Measurements from ENCODE around the gene PLIN3. TPM values are rescaled to one million over a fixed set of nuclear protein-coding genes. Genes with fewer than 3 reads are reported as not detected.
A peak's percentile ranks its signal among the peaks of the same experiment; 100 is the strongest.

The PLIN3 gene
- total and polyA plus RNA-seq, 2 experiments from 2014 or later, result 38.0 to 59.9 TPM

DNA sequence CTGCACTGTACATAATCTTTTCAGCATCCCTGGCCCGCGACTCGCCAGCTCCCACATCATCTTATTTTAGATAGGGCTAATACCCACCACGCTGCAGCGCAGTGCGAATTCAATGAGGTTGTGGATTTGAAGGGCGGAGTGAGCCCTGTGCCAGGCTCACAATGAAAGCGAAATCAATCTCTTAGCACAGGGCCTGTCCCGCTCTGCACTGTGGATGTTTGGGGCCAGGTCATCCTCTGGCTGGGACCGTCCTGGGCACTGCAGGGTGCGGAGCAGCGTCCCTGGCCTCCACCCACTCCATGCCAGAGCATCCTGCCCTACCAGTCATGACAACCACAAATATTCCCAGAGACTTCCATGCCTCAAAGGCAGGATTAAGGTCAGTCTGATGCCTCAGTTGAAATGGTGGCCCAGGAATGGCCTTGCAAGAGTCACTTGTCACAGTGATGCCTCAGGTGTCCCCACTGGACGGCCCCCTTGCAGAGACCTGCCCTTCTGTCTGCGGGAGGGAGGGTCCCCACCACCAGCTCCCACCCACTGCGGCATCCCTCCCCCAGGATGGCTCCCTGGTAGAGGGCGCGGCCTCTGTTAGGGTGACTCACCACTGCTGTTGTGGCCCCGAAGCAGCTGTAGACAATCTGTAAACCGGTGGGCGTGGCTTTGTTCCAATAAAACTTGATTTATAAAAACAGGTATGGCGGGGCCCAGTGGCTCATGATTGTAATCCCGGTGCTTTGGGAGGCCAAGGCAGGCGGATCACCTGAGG is 47.5 kb upstream of the PLIN3 start:
- TF ChIP-seq, protein P1, sequence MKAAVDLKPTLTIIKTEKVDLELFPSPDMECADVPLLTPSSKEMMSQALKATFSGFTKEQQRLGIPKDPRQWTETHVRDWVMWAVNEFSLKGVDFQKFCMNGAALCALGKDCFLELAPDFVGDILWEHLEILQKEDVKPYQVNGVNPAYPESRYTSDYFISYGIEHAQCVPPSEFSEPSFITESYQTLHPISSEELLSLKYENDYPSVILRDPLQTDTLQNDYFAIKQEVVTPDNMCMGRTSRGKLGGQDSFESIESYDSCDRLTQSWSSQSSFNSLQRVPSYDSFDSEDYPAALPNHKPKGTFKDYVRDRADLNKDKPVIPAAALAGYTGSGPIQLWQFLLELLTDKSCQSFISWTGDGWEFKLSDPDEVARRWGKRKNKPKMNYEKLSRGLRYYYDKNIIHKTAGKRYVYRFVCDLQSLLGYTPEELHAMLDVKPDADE (IDR thresholded peaks at IDR 0.05), result no peak
- no peak for TF ChIP-seq EZH2phosphoT487 (IDR thresholded peaks at IDR 0.05; ENCODE audit: unreplicated experiment)
- no peak for TF ChIP-seq STAT1 (IDR thresholded peaks at IDR 0.05; ENCODE audit: unreplicated experiment)
- TF ChIP-seq ZNF114 (CRISPR knock-in tag; IDR thresholded peaks at IDR 0.05), result no peak
- TF ChIP-seq, protein P2, sequence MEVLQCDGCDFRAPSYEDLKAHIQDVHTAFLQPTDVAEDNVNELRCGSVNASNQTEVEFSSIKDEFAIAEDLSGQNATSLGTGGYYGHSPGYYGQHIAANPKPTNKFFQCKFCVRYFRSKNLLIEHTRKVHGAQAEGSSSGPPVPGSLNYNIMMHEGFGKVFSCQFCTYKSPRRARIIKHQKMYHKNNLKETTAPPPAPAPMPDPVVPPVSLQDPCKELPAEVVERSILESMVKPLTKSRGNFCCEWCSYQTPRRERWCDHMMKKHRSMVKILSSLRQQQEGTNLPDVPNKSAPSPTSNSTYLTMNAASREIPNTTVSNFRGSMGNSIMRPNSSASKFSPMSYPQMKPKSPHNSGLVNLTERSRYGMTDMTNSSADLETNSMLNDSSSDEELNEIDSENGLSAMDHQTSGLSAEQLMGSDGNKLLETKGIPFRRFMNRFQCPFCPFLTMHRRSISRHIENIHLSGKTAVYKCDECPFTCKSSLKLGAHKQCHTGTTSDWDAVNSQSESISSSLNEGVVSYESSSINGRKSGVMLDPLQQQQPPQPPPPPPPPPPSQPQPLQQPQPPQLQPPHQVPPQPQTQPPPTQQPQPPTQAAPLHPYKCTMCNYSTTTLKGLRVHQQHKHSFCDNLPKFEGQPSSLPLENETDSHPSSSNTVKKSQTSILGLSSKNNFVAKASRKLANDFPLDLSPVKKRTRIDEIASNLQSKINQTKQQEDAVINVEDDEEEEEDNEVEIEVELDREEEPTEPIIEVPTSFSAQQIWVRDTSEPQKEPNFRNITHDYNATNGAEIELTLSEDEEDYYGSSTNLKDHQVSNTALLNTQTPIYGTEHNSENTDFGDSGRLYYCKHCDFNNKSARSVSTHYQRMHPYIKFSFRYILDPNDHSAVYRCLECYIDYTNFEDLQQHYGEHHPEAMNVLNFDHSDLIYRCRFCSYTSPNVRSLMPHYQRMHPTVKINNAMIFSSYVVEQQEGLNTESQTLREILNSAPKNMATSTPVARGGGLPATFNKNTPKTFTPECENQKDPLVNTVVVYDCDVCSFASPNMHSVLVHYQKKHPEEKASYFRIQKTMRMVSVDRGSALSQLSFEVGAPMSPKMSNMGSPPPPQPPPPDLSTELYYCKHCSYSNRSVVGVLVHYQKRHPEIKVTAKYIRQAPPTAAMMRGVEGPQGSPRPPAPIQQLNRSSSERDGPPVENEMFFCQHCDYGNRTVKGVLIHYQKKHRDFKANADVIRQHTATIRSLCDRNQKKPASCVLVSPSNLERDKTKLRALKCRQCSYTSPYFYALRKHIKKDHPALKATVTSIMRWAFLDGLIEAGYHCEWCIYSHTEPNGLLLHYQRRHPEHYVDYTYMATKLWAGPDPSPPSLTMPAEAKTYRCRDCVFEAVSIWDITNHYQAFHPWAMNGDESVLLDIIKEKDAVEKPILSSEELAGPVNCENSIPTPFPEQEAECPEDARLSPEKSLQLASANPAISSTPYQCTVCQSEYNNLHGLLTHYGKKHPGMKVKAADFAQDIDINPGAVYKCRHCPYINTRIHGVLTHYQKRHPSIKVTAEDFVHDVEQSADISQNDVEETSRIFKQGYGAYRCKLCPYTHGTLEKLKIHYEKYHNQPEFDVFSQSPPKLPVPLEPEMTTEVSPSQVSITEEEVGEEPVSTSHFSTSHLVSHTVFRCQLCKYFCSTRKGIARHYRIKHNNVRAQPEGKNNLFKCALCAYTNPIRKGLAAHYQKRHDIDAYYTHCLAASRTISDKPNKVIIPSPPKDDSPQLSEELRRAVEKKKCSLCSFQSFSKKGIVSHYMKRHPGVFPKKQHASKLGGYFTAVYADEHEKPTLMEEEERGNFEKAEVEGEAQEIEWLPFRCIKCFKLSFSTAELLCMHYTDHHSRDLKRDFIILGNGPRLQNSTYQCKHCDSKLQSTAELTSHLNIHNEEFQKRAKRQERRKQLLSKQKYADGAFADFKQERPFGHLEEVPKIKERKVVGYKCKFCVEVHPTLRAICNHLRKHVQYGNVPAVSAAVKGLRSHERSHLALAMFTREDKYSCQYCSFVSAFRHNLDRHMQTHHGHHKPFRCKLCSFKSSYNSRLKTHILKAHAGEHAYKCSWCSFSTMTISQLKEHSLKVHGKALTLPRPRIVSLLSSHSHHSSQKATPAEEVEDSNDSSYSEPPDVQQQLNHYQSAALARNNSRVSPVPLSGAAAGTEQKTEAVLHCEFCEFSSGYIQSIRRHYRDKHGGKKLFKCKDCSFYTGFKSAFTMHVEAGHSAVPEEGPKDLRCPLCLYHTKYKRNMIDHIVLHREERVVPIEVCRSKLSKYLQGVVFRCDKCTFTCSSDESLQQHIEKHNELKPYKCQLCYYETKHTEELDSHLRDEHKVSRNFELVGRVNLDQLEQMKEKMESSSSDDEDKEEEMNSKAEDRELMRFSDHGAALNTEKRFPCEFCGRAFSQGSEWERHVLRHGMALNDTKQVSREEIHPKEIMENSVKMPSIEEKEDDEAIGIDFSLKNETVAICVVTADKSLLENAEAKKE (CRISPR knock-in tag; IDR thresholded peaks at IDR 0.05), result no peak
- TF ChIP-seq ZNF331 (CRISPR knock-in tag; IDR thresholded peaks at IDR 0.05; ENCODE audit: low read depth), result no peak
- no peak for TF ChIP-seq POLR2AphosphoS5 (IDR thresholded peaks at IDR 0.05; ENCODE audit: low read depth)
- TF ChIP-seq NANOG (IDR thresholded peaks at IDR 0.05; ENCODE audit: borderline replicate concordance), result no peak
- no peak for TF ChIP-seq JUNB (IDR thresholded peaks at IDR 0.05; ENCODE audit: unreplicated experiment)
- no peak overlapping the region for H3K27ac ChIP-seq (ENCODE audit: low read depth)
- no peaks in the 10 kb centered on the region for H3K27me3 ChIP-seq (ENCODE audit: insufficient read depth)
- H3K4me2 ChIP-seq, result no peak overlapping the region
- H2AFZ ChIP-seq, result no peak overlapping the region
- Mint-ChIP-seq H3K4me1 (peaks cover 21% of the 10 kb centered on the region), H3K4me3 (no peak overlapping the region), H3K27ac (peak overlapping the region; percentile 36; the same call in 1 of the 2 replicates), H3K27me3 (ENCODE audit: insufficient read depth, low read depth, poor library complexity) (peaks cover 13% of the 10 kb centered on the region), H3K36me3 (ENCODE audit: low read depth) (peaks cover 58% of the 10 kb centered on the region), H3K9me3 (no peaks in the 10 kb centered on the region)
- H4K20me1 ChIP-seq (replicated peaks; ENCODE audit: insufficient read depth), result peaks cover 35% of the 10 kb centered on the region
- H3F3A ChIP-seq (replicated peaks; ENCODE audit: low read depth), result peaks cover 15% of the 10 kb centered on the region
- no peak for DNase-seq (ENCODE audit: low spot score)
- 0 out of 3 replicates have a peak, but pooled peaks have one; percentile 8 for ATAC-seq
- peaks cover 73% of the 10 kb centered on the region for H3K79me2 ChIP-seq (replicated peaks; ENCODE audit: insufficient read depth)
- H3K4me3 ChIP-seq, result no peak overlapping the region
- H3K9me2 ChIP-seq (ENCODE audit: insufficient read depth), result no peaks in the 10 kb centered on the region
- H3K4me1 ChIP-seq (ENCODE audit: insufficient read depth), result peaks cover 14% of the 10 kb centered on the region
- H3K36me3 ChIP-seq (ENCODE audit: insufficient read depth), result 0 out of 2 replicates have a peak, but pooled peaks cover 6% of the 10 kb centered on the region

All from GM23338 (cell line).